Endothelial cell (in vitro differentiated cells): ENCODE results near the gene ATP2B2. TPM values are rescaled to one million over a fixed set of nuclear protein-coding genes. Genes with fewer than 3 reads are reported as not detected.

Experiments
- DNase-seq: peaks from one replicate; pipeline ENCODE4 v3.0.0; 2021; ENCODE audit warnings: low spot score
- H3K27ac Mint-ChIP-seq: one replicate; pipeline ENCODE4 v1.8.0; 2021; ENCODE audit warnings: mixed read lengths, inconsistent platforms; ENCODE audit not compliant: unreplicated experiment
- H3K27me3 Mint-ChIP-seq: one replicate; pipeline ENCODE4 v1.8.0; 2021; ENCODE audit warnings: mild to moderate bottlenecking, moderate library complexity, mixed read lengths, inconsistent platforms; ENCODE audit not compliant: unreplicated experiment
- H3K36me3 Mint-ChIP-seq: one replicate; pipeline ENCODE4 v1.8.0; 2021; ENCODE audit warnings: mild to moderate bottlenecking, low read depth, mixed read lengths, inconsistent platforms; ENCODE audit not compliant: unreplicated experiment
- H3K4me1 Mint-ChIP-seq: one replicate; pipeline ENCODE4 v1.8.0; 2021; ENCODE audit warnings: mild to moderate bottlenecking, mixed read lengths, inconsistent platforms; ENCODE audit not compliant: unreplicated experiment
- H3K4me3 Mint-ChIP-seq: one replicate; pipeline ENCODE4 v1.8.0; 2021; ENCODE audit warnings: mild to moderate bottlenecking, mixed read lengths, inconsistent platforms; ENCODE audit not compliant: unreplicated experiment
- H3K9me3 Mint-ChIP-seq: one replicate; pipeline ENCODE4 v1.8.0; 2021; ENCODE audit warnings: mixed read lengths, inconsistent platforms; ENCODE audit not compliant: unreplicated experiment
- CTCF ChIP-seq: fragments of 200-600 bp; sonication (generic); IDR thresholded peaks from one replicate; pipeline ENCODE4 v1.5.0; 2021; ENCODE audit warnings: antibody characterized with exemption; ENCODE audit not compliant: unreplicated experiment
- total RNA-seq: library from RNA; stranded (reverse); fragmentation: NEBNext Ultra II Directional; extraction: Animal tissue kit (Norgen Biotek cat#: 25700); gene quantifications from one replicate; pipeline ENCODE4 v1.2.1, GENCODE V29; 2021; ENCODE audit not compliant: unreplicated experiment

ATP2B2 gene
- total RNA-seq, 1 donor from 2014 or later = 1.7 TPM

GRCh38 chr3:10495003-10495402 is 10.4 kb downstream of the ATP2B2 start:
- Mint-ChIP-seq H3K27me3 (peaks cover 11% of the 10 kb centered on the region), H3K4me1 (no peaks in the 10 kb centered on the region), H3K4me3 (no peak overlapping the region), H3K36me3 (no peaks in the 10 kb centered on the region), H3K9me3 (no peaks in the 10 kb centered on the region), H3K27ac (no peak overlapping the region)
- DNase-seq = no peak
- no peak for TF ChIP-seq CTCF

DNA sequence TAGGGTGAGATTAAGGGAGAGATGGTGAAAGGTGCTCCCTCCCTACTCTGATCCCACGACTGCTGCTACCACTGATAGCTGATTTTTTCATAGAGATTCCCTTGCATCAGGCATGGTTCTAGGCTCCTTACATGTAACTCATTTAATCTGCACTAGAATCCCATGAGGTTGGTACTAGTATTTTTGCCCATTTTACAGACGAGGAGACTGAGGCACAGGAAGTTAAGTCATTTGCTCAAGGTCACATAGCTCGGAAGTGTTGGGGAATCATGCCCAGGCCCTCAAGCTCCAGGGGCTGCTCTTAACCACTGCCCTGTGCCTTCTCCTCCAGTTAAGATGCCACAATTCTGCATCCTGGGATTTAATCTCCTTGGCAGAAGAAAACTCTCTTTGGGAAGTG is 11.2 kb downstream of the ATP2B2 start:
- DNase-seq = no peak
- no peak overlapping the region for H3K27ac Mint-ChIP-seq
- peaks cover 2% of the 10 kb centered on the region for H3K4me1 Mint-ChIP-seq
- no peaks in the 10 kb centered on the region for H3K9me3 Mint-ChIP-seq
- no peak for TF ChIP-seq CTCF
- peaks cover 10% of the 10 kb centered on the region for H3K27me3 Mint-ChIP-seq
- no peak overlapping the region for H3K4me3 Mint-ChIP-seq
- H3K36me3 Mint-ChIP-seq = no peaks in the 10 kb centered on the region

- no peak for TF ChIP-seq CTCF
- Mint-ChIP-seq H3K9me3 (no peaks in the 10 kb centered on the region), H3K4me3 (no peak overlapping the region), H3K36me3 (no peaks in the 10 kb centered on the region), H3K27ac (no peak overlapping the region), H3K27me3 (peaks cover 3% of the 10 kb centered on the region), H3K4me1 (peaks cover 7% of the 10 kb centered on the region)
- no peak for DNase-seq
These were observed 12.2 kb downstream of the ATP2B2 start for GRCh38 chr3:10493202-10493589.

DNA sequence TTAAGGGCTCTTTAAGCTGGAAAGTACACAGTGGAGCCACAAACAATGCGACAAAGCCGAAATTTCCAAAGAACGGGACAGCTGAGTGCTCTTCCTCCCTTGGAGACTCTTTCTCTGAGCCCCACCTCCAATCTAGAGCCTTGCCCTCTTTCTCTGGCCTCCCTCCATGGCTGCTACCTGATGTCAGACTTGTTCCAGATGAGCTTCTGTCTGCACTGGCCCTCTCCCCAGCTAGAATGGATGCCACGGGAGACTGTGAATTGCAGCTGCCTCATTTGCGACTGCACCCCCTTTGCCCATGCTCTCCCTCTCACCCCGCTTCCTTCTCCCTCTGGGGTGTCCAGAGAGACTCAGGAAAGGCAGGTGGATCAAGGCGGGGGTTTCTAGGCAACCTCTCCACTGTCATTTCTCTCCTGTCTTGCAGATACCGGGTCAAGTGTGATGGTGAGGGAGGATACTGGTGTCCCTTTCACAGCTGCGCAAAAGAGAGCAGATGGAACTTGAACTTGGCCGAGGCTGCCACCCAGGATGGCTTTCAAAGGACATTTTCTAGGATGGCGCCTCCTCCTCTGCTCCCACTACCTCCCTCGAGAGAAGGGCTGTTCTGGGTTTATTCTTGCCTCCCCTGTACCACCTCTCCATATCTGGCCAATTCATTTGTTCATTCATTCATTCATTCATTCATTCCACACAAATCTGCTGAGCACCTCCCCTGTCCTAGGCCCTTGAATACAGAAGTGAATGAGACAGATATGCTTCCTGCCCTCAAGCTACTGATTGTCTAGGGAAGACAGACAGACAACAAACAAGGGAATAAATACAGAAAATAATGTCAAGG is 12.8 kb downstream of the ATP2B2 start:
- peaks cover 7% of the 10 kb centered on the region for H3K4me1 Mint-ChIP-seq
- H3K4me3 Mint-ChIP-seq = no peak overlapping the region
- no peaks in the 10 kb centered on the region for H3K36me3 Mint-ChIP-seq
- no peak overlapping the region for H3K27ac Mint-ChIP-seq
- H3K27me3 Mint-ChIP-seq = peaks cover 3% of the 10 kb centered on the region
- no peak for TF ChIP-seq CTCF
- H3K9me3 Mint-ChIP-seq = no peaks in the 10 kb centered on the region
- no peak for DNase-seq

- no peaks in the 10 kb centered on the region for H3K36me3 Mint-ChIP-seq
- no peak for DNase-seq
- no peak overlapping the region for H3K27ac Mint-ChIP-seq
- H3K9me3 Mint-ChIP-seq = no peaks in the 10 kb centered on the region
- no peak for TF ChIP-seq CTCF
- no peak overlapping the region for H3K4me3 Mint-ChIP-seq
- peaks cover 7% of the 10 kb centered on the region for H3K4me1 Mint-ChIP-seq
- H3K27me3 Mint-ChIP-seq = peaks cover 3% of the 10 kb centered on the region
These were observed 15.5 kb downstream of the ATP2B2 start for GRCh38 chr3:10489746-10490483.
